T-helper 2 cell treated with Interferon-gamma antibody and Interleukin-4, amounts not matched to agents 100 ng/mL and 5 ng/mL, for 36 hours (primary cell): ENCODE results near the gene FYTTD1. TPM values are rescaled to one million over a fixed set of nuclear protein-coding genes. Genes with fewer than 3 reads are reported as not detected.

ENCODE experiments used
- intact Hi-C: fragments of 100-400 bp; cut with micrococcal nuclease; formaldehyde crosslinking; loops from one replicate; pipeline ENCODE4 v1.15.1; 2023
- total RNA-seq: library from RNA; stranded (reverse); gene quantifications from 2 replicates; pipeline ENCODE4 v1.2.3, GENCODE V29; 2022

The FYTTD1 gene
- total RNA-seq, 1 donor from 2014 or later: 42.9 TPM

DNA sequence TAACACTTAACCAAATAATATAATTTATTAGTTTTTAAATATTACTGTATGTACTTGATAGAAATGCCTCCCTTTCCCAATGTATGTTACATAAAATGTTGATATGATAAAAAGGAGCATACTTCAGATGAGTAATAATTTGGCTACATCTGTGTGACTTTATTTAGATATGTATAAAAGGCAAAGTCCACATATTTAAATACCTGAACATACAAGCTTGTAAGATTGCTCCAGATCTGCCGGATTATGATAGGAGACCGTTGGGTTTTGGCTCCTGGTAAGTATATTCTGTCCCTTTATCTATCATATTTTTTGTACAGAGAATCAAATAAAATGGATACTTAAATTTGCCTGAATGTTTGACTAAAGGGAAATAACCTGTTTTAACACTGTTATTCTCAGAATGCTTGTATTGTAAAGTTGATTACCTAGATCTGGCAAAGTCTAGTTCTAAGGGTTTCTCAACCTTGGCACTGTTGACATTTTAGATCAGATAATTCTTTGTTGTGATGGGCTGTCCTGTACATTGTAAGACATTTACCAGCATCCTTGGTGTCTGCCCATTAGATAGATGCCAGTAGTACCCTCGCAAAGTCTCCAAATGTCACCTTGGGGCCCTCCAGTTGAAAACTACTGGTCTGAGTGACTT lies 79.8 kb downstream of the FYTTD1 start:
- intact Hi-C loops: no loop called here

DNA sequence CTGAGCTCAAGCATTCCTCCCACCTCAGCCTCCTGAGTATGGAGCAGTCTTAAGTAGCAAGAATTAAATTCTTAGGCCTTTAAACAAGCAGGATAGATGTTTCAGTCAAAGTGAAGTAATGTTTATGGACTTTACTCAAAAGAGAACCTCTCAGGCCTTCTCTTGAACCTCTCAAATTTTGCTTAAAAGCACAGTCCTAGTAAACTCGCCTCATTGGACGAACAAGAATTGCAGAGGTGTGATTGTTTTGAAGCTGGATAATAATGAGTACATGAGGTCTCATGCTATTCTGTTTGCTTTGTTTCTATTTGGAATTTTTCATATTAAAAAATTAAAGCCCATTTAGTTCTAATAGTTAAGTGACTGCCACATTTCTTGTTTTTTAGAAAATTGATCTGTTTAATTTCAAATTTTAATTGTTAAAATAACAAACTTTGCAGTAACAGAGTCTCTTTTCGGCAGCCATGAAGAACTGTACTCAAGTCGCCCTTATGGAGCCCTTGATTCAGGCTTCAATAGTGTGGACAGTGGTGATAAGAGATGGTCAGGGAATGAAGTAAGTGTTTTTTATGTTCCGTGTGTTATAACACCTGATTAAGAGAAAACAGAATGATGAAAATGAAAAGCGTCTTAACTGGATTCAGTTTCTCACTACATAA lies 80.8 kb downstream of the FYTTD1 start:
- intact Hi-C loops: no loop called here

DNA sequence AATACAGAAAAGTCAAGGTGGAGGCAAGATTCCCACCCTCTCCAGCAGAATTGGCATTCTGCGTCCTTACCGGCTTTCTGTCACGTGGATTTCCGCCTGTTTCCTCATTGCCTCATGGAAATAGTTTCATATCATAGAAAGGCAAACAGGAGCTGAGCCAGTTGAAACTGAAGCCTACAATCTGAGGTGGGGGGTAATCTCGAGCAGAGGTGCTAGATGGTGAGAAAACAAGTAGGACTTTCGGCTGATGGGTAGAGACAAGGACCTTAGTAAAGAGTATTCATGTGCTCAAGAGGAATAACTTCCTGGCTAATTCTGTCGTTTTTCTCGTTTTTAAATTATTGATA lies 81.3 kb downstream of the FYTTD1 start:
- intact Hi-C loops: no loop called here

DNA sequence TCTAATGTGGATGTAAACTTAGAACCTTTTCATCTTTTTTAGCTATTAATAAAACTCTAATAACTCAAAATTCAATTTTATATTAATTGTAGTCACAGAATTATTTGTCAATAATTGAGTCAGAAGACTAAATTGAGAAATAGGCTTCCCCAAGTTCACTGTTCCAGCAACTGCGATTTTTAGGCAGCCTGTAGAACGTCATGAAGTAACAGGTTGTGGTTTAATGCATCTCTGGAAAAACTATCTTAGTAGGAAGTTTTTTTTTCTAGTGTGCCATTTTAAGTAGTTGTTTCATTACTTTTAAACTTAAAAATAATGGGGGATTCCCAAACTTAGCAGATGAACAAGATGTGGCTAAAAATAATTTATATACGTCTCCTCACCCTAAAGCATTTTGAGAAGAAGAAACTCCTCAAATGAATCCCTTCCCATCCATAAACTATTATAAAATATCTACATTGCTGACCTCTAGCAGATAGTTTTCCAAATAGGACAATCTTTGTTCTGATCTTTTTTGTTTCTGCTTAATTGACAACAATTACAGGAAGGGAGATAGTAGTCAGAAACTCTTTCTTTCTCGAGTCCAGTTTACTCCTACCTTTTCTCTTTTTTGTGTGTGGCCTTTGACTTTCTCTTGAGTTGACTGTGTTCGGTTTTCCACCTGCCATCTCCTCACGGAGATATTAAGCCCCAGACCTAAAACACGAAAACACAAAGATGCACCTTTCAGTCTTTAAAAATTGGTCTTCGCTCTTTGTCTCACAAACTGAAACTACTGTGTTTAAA lies 84.4 kb downstream of the FYTTD1 start:
- intact Hi-C loops: no loop called here

DNA sequence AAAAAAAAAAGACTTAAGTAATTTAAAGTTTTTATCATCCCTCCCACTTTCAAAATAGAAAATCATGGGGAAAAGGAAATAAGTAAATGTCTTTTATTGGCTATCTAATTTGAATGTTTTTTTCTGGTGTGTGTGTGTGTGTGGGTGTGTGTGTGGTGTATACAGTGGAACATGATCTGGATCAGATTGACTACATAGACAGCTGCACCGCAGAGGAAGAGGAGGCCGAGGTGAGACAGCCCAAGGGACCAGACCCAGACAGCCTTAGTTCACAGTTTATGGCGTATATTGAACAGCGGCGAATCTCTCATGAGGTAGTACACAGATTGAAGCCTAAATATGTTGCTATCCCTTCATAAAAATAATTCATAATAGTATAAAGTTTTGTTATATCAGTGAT lies 85.8 kb downstream of the FYTTD1 start:
- intact Hi-C loops: no loop called here

DNA sequence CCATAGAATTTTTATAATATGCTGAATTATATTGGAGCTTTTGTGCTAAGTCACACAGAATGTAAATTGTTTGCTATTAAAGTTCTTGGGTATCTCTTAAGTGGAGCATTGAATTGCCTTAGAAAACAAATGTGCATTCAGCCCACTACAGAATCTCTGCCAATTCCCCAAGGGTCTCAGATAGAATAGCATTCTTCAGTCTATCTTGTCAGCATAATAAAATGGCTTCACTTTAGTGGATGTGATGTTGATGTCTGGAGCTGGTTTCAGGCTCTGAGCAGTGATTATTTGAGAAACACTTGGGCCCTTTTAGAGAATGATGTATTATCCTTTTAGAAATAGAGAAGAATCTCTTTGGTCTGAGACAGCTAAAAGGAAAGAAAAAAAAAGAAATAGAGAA lies 86.6 kb downstream of the FYTTD1 start:
- intact Hi-C loops: no loop called here

Other genes with a start within 250 kb of the FYTTD1 start
- gene BDH1, start 193.9 kb upstream of the FYTTD1 start, total RNA-seq: 77.5 and 78.4 TPM in 2 replicates
- 39.5 and 40.3 TPM in 2 replicates for gene RUBCN, start 13.0 kb upstream of the FYTTD1 start, total RNA-seq
- 54.4 and 57.9 TPM in 2 replicates for gene LRCH3, start 41.4 kb downstream of the FYTTD1 start, total RNA-seq
- gene RPL35A, start 200.3 kb downstream of the FYTTD1 start, total RNA-seq: 1,079 and 1,083 TPM in 2 replicates
- 1.9 and 2.7 TPM in 2 replicates for gene LMLN, start 210.3 kb downstream of the FYTTD1 start, total RNA-seq